ENCODE results near the gene CD300C. TPM values are rescaled to one million over a fixed set of nuclear protein-coding genes. Genes with fewer than 3 reads are reported as not detected.

CD300C gene
- total and polyA plus RNA-seq, 2 donors (not counting 1 experiment from before 2014, with no cell fraction given), result 0.72 to 0.74 TPM

DNA sequence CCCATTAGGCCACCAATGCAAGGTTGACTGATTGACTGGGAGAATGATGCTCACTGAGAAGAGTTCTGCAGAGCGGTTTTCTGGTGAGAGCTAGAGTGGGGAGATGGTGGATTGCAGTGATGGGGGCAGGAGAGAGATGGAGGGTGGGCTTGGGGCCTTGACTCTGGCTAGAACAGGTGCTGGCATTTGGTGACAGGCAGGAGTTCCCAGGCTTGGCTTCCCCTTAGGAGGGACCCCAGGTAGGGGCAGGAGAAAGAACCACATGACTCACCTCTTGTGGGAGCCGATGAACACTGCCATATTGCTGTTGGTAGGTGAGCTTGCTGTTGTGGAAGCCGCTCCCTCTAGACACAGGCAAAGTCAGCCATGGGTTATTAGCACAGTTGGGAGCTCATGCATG, 22.6 kb downstream of the CD300C start:
- Histone ChIP-seq H2AFZ (ENCODE audit: insufficient read depth, low read depth, low read length, poor library complexity, severe bottlenecking) (no peak overlapping the region), H3K27me3 (replicated peaks in 1 of 4; ENCODE audit: control extremely low read depth in 1 of 4, control insufficient read depth in 3 of 4, insufficient read depth in 4 of 4, low read length in 3 of 4) (peaks cover 0 to 3% (median 0%) of the 10 kb centered on the region in 4 experiments), H3K27ac (ENCODE audit: low read length in 2 of 2) (no peak overlapping the region), H3K9me3 (ENCODE audit: control extremely low read depth in 1 of 3, control insufficient read depth in 2 of 3, insufficient read depth in 1 of 3, low read length in 2 of 3) (peaks cover 0 to 5% (median 0%) of the 10 kb centered on the region in 3 donors), H3K9ac (ENCODE audit: low read length) (no peak overlapping the region), H3K4me3 (ENCODE audit: control extremely low read depth in 1 of 5, extremely low read depth in 1 of 5, insufficient read depth in 1 of 5, low read depth in 2 of 5, low read length in 4 of 5) (no peak overlapping the region), H3K4me1 (ENCODE audit: control insufficient read depth in 2 of 2, insufficient read depth in 2 of 2, low read length in 2 of 2) (peaks cover 24 to 30% of the 10 kb centered on the region in 2 donors), H3K36me3 (replicated peaks in 1 of 2; ENCODE audit: control extremely low read depth in 1 of 2, control insufficient read depth in 1 of 2, extremely low read depth in 1 of 2, insufficient read depth in 2 of 2, low read length in 1 of 2) (no peaks in the 10 kb centered on the region), H3K79me2 (ENCODE audit: control insufficient read depth, insufficient read depth, low read length) (no peaks in the 10 kb centered on the region), H3K4me2 (replicated peaks; ENCODE audit: low read depth, low read length, poor library complexity, severe bottlenecking) (no peak overlapping the region), H4K20me1 (ENCODE audit: control insufficient read depth, insufficient read depth, low read length, poor library complexity, severe bottlenecking) (no peaks in the 10 kb centered on the region)
- ChIA-PET POLR2A (interaction anchor here (0.5 kb wide), 1 partner anchor 133 kb away, joined by 8 read pairs; no protein-coding TSS in a partner anchor), CTCF (no interaction called here)
- 100% methylated on average over 1 of the region's 3 CpGs for WGBS (ENCODE audit: insufficient coverage)
- ATAC-seq (ENCODE audit: low read depth), result no peak
- no peak overlapping the region for H3K27ac Mint-ChIP-seq
- H3K9me3 Mint-ChIP-seq (ENCODE audit: insufficient read depth), result no peaks in the 10 kb centered on the region
- intact Hi-C loops (cut with micrococcal nuclease), result no loop called here
- H3K4me3 Mint-ChIP-seq, result no peak overlapping the region
- peaks cover 18% of the 10 kb centered on the region for H3K4me1 Mint-ChIP-seq
- H3K27me3 Mint-ChIP-seq, result peaks cover 18% of the 10 kb centered on the region
- DNase-seq, result no peak
- no peak for TF ChIP-seq EZH2 (IDR thresholded peaks at IDR 0.05; ENCODE audit: borderline replicate concordance, insufficient read depth, low read depth, low read length, poor library complexity, severe bottlenecking)
- TF ChIP-seq, protein P1, sequence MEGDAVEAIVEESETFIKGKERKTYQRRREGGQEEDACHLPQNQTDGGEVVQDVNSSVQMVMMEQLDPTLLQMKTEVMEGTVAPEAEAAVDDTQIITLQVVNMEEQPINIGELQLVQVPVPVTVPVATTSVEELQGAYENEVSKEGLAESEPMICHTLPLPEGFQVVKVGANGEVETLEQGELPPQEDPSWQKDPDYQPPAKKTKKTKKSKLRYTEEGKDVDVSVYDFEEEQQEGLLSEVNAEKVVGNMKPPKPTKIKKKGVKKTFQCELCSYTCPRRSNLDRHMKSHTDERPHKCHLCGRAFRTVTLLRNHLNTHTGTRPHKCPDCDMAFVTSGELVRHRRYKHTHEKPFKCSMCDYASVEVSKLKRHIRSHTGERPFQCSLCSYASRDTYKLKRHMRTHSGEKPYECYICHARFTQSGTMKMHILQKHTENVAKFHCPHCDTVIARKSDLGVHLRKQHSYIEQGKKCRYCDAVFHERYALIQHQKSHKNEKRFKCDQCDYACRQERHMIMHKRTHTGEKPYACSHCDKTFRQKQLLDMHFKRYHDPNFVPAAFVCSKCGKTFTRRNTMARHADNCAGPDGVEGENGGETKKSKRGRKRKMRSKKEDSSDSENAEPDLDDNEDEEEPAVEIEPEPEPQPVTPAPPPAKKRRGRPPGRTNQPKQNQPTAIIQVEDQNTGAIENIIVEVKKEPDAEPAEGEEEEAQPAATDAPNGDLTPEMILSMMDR (IDR thresholded peaks at IDR 0.05), result no peak

DNA sequence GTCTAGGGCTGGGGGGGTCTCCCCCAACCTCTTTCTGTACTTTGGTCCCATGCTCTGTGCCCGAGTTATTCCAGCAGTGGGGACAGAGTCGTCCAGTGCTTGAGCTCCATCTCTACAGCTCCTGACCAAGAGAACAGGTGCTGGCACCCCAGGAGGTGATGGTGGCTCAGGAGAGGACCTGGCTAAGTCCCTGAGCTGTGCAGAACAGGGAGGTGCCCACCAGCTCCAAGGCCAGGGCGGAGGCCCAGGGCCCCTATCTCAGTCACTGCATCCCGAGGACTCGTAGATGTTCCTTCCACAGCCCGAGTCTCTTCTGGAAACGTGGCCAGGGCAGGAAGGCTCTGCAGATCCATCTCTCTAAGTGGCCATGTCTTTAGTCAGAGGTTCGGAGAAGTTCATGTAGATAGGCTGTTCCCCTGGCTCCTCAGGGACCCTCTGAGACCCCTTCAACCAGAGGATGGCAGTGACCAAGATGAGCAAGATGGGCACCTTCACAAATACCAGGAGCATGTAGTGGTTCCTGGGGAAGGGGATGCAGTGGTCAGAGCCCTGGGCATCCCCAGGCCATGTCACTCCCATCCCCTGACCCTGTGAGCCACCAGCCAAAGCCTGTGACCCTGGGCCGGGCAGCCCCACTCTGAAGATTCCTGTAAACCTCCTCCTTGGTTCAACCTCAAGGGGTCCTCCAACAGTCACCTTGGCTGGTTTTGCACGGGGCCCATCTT, 23.4 kb downstream of the CD300C start:
- Mint-ChIP-seq H3K27me3 (peaks cover 18% of the 10 kb centered on the region), H3K9me3 (ENCODE audit: insufficient read depth) (no peaks in the 10 kb centered on the region), H3K4me3 (no peak overlapping the region), H3K4me1 (peaks cover 16% of the 10 kb centered on the region), H3K27ac (no peak overlapping the region)
- Histone ChIP-seq H3K9ac (ENCODE audit: low read length) (no peak overlapping the region), H2AFZ (ENCODE audit: insufficient read depth, low read depth, low read length, poor library complexity, severe bottlenecking) (no peak overlapping the region), H4K20me1 (ENCODE audit: control insufficient read depth, insufficient read depth, low read length, poor library complexity, severe bottlenecking) (no peaks in the 10 kb centered on the region), H3K4me3 (ENCODE audit: control extremely low read depth in 1 of 5, extremely low read depth in 1 of 5, insufficient read depth in 1 of 5, low read depth in 2 of 5, low read length in 4 of 5) (no peak overlapping the region), H3K27ac (ENCODE audit: low read length in 2 of 2) (no peak overlapping the region), H3K4me1 (ENCODE audit: control insufficient read depth in 2 of 2, insufficient read depth in 2 of 2, low read length in 2 of 2) (peaks cover 22 to 25% of the 10 kb centered on the region in 2 donors), H3K79me2 (ENCODE audit: control insufficient read depth, insufficient read depth, low read length) (no peaks in the 10 kb centered on the region), H3K36me3 (replicated peaks in 1 of 2; ENCODE audit: control extremely low read depth in 1 of 2, control insufficient read depth in 1 of 2, extremely low read depth in 1 of 2, insufficient read depth in 2 of 2, low read length in 1 of 2) (no peaks in the 10 kb centered on the region), H3K27me3 (replicated peaks in 1 of 4; ENCODE audit: control extremely low read depth in 1 of 4, control insufficient read depth in 3 of 4, insufficient read depth in 4 of 4, low read length in 3 of 4) (peaks cover 0 to 3% (median 0%) of the 10 kb centered on the region in 4 experiments), H3K9me3 (ENCODE audit: control extremely low read depth in 1 of 3, control insufficient read depth in 2 of 3, insufficient read depth in 1 of 3, low read length in 2 of 3) (peaks cover 0 to 5% (median 0%) of the 10 kb centered on the region in 3 donors), H3K4me2 (replicated peaks; ENCODE audit: low read depth, low read length, poor library complexity, severe bottlenecking) (no peak overlapping the region)
- POLR2A ChIA-PET, result no interaction called here
- WGBS (ENCODE audit: insufficient coverage), result 88% methylated on average over 10 of the region's 10 CpGs
- DNase-seq (no peak), ATAC-seq (ENCODE audit: low read depth) (no peak)
- TF ChIP-seq, protein P1 (IDR thresholded peaks at IDR 0.05), result no peak
- no peak for TF ChIP-seq EZH2 (IDR thresholded peaks at IDR 0.05; ENCODE audit: borderline replicate concordance, insufficient read depth, low read depth, low read length, poor library complexity, severe bottlenecking)
- CTCF ChIA-PET, result interaction anchor here (0.7 kb wide), 1 partner anchor 68 kb away, joined by 3 read pairs; no protein-coding TSS in a partner anchor
- intact Hi-C loops (cut with micrococcal nuclease), result no loop called here

Measured in B cell (primary cell).